IPS-NIHi7 (cell line): ENCODE data around the gene PLEKHA5.
"Not testable (repeated sequence)": the region's sequence is repeated elsewhere in the genome, so short reads cannot be mapped to it uniquely, and the experiment has no call there.

ENCODE experiments used
- DNase-seq: peaks from one replicate; pipeline ENCODE4 v3.0.0; 2012; ENCODE audit warnings: mixed read lengths; ENCODE audit errors: extremely low spot score

Gene PLEKHA5

DNA sequence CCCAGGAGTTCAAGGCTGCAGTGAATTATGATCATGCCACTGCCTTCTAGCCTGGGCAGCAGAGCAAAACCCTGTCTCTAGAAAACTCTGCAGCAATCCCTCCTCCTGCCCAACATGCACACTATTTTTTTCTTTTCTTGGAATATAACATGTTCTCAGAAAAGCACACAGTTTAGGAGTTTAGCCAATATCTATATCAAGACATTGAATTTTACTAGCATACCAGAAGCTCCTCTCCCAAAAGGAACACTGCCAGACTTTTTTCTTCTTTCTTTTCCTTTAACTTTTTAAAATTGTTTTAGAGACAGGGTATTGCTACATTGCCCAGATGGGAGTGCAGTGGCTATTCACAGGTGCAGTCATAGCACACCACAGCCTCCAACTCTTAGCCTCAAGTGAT, 202.7 kb downstream of the PLEKHA5 start:
- DNase-seq, result no peak

DNA sequence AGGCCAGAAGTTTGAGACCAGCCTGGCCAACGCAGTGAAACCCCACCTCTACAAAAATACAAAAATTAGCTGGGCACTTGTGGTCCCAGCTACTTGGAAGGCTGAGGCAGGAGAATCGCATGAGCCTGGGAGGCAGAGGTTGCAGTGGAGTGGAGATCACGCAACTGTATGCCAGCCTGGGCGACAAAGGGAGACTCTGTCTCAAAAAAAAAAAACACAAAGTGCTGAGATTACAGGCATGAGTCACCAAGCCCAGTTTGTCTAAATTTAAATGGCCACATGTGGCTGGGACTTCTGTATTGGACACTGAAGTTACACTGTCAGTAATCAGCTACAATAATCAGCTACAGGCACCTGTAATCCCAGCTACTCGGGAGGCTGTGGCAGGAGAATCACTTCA, 208.9 kb downstream of the PLEKHA5 start:
- no peak for DNase-seq

DNA sequence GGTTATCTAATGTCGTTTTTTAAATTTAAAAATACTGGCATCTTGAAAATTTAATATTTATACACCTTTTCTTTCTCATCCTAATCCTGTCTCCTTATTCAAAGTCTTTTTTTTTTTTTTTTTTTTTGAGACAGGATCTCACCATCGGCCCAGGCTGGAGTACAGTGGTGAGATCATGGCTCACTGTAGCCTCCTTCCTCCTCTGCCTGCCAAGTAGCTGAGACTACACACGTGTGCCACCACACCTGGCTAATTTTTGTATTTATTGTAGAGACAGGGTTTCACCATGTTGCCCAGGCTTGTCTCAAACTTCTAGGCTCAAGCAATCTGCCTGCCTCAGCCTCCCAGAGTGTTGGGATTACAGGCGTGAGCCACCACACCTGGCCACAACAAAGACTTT, 221.3 kb downstream of the PLEKHA5 start:
- not testable (repeated sequence) for DNase-seq

DNA sequence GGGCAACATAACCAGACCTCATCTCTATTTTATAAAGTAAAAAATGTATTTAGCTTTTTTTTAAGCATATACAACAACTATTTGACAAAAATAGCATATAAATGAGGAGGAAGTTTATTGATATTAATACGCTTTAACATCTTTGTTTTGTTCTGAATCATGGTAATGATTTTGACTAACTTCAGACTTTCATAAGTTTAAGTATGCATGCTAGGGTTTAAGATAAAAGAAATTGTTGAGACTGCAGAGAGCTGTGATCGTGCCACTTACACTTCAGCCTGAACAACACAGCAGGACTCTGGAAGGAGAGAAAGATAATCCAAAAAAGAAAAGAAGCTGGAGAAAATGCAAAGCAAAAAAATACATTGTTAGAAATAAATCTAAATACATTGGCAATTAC, 221.8 kb downstream of the PLEKHA5 start:
- no peak for DNase-seq

DNA sequence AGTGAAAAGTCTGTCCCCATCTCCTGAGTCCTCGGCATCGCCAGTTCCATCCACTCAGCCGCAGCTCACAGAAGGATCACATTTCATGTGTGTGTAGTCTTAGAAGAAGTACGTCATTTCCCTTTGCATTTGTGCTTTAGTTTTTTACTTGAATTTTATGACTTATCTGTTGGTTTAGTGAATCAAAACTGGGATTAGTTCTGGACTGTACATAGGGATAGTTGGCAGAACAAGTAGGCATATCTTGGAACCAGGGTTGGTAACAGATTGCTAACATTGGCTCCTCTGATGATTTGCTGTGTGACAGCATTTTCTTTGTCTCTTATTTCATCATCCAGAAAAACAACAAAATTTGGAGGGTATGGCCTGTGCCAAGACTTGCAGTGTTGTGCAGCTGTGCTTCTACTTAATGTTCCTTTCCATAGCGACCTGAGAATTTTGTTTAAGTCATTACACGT, 240.2 kb downstream of the PLEKHA5 start:
- no peak for DNase-seq

DNA sequence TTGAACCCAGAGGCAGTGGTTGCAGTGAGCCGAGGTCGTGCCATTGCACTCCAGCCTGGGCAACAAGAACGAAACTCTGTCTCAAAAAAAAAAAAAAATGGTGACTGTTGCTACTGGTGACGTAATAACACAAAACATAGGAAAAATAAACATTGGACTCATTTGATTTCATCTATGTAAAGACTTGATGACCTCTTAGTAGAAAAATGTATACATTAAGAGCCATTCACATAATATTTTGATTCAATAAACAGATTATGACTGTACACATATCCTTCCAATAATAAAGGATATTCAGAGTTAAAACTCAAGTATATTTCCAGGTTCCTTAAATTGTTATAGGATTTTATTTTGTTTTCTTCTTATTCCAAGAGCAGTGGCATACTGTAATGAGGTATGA, 244.1 kb downstream of the PLEKHA5 start:
- DNase-seq, result no peak

DNA sequence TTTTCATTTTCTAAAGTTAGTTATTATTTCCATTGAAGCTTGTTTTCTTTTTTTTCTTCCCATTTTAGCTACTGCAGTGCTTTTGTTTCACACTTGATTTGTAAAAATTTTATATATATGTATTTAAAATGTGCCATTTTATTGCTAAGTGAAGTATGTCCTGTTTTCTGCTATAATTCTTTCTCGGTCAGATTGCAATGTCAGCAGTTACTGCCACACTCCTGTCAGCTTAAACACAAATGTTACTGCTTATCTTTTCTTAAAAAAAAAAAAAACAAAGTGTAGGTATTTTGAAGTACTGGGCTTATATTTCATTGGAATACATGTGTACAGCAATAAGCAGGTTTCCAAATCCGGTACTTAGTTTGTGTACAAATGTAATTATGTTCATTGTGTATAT, 246.4 kb downstream of the PLEKHA5 start:
- no peak for DNase-seq

DNA sequence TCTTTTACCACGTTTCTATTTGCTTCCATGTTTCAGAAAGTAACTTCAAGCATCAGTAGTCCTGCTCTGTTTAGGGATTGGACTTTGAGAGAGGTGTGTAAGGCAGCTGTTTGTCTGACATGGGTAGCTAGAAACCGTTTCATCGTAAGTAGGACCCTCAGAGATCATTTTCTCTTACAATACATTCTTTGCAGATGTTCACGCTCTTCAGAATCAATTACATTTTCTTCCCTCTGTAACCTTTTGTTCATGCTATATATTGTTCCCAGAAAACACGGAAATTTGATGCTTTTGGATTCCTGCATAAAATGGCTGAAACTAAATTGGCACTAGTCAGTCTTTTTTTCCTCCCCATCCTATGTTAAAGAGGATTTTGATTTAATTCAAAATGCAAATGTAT, 247.2 kb downstream of the PLEKHA5 start:
- no peak for DNase-seq

DNA sequence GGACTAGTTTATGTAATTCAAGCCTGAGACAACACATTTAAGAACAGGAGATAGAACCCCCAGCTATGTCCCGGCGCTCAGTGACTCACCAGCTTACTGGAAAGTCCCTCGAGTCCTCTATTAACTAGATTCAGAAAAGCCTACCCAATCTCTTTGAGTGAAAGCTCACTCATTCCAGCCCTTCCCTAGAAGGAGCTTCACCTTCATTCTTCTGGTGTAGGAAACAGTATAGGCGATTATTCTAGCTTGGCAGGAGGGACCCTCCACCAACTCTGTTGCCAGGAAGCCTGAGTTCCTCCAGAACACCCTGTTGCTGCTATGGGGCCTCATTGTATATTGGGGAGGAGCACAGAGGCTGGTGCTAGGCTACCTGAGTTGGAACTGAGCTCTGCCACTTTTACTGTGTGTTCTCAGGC, 252.6 kb downstream of the PLEKHA5 start:
- DNase-seq, result peak; percentile 56

DNA sequence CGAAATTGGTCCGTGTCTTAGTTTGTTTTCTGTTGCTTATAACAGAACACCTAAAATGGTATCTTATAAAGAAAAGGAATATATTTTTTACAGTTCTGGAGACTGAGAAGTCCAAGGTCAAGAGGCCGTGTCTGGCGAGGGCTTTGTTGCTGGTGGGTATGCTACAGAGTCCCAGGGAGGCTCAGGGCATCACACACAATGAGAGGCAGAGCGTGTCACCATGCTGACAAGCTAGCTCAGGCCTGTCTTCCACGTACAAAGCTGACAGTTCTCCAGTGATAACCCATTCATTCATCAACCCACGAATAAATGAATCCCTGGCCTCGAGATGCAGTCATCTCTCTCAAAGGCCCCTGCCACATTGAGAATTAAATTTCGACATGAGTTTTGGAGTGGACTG, 253.0 kb downstream of the PLEKHA5 start:
- DNase-seq, result no peak

DNA sequence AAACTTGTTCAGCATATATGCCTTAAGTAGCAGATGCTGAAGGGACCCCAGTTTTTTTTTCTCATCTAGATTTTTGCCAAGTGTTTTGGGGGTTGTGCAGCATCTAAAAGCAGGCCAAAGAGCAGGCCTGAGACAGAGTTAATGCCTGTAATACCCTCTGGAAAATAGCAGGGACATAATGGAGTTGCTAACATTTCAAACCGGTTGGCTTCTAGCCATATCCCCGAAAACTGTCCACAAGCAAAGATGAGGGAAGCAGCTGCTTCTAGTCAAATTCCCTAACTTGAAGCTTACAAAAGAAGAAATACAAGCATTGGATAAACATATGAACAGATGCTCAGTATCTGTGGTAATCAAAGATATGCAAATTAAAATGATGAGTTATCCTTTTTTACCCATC, 257.6 kb downstream of the PLEKHA5 start:
- DNase-seq, result no peak

DNA sequence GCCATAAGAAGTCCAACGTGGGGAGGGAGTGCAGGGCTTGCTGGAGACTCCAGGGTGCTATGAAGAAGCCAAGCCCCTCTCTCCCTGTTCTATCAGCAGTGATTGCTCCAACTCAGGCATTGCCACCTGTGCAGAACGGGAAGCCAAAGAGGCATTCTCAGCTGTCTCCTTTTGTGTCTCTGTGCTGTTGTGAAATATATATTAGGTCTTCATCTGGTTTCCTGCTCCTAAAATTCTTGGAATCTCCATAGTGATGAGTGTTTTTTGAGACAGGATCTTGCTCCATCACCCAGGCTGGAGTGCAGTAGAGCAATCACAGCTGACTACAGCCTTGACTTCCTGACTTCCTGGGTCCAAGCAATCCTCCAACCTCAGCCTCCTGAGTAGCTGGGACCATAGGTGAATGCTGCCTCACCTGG, 258.6 kb downstream of the PLEKHA5 start:
- no peak for DNase-seq

DNA sequence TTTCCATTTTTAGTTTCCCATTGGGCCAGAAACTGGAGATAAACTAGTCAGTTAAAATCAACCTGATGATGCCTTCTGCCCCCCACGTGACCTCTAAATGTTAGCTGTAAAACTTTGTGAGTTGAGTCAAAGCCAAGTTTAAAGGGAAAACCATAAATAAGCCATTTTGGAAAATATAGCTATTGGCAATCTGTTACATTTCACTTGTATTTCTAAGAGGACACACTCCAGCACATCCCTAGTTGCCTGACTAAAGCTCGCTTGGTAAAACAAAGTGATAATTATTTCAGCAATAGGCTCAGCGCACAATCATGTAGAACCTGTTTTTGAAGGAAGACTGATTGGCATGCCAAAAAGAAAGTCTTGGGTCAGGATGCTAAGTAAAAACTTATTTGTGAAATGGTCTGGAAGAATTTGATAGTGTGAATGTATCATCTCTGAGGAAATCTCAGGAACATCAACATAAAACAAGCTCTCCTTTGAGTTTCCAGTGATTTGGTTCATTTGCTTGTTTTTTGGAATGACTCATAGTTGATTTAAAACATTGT, 260.6 kb downstream of the PLEKHA5 start:
- DNase-seq, result no peak

DNA sequence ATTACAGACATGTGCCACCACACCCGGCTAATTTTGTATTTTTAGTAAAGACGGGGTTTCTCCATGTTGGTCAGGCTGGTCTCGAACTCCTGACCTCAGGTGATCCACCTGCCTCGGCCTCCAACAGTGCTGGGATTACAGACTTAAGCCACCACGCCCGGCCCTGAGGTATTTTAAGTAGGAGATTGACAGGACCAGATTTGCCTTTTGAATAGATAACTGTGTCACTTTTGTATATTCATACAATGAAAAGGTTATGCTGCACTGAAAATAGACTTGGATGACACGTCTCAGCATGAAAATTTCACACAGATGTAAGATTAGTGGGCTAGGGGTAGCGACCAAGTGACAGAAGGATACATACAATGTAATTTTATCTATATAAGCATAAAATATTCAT, 263.1 kb downstream of the PLEKHA5 start:
- not testable (repeated sequence) for DNase-seq

DNA sequence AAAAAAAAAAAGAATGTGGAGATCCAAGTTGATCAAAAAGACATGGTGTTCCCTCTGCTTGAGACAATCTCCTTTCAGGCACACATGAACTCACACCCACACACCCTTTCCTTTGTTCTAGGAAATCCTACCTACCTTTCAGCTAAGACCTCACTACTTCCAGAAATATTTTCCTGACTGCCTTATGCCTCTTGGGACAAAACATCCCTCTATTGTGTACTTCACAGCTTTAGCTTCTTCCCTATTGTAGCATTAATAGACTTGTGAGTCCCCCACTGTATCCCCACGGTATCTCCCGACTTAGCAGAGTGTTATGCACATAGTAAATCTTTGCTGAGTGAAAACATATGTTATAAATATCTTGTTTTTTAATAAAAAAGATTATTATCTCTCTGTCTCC, 264.9 kb downstream of the PLEKHA5 start:
- no peak for DNase-seq

DNA sequence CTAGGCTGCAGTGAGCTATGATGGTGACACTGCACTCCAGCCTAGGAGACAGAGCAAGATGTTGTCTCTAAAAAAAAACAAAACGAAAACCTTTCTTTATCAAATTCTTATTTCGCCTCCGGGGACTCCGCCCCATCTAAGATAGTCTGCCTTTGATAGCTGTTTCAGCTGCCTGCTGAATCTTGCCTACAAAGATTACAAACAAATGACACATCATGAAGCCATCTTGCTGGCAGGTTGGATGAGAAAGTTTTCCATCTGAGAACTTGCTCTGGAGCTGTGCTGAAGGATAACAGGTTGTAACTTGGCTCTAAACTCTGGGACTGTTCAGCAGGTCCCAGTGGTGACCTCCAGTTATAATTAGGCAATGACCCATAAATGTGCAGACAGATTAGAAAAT, 268.0 kb downstream of the PLEKHA5 start:
- no peak for DNase-seq

DNA sequence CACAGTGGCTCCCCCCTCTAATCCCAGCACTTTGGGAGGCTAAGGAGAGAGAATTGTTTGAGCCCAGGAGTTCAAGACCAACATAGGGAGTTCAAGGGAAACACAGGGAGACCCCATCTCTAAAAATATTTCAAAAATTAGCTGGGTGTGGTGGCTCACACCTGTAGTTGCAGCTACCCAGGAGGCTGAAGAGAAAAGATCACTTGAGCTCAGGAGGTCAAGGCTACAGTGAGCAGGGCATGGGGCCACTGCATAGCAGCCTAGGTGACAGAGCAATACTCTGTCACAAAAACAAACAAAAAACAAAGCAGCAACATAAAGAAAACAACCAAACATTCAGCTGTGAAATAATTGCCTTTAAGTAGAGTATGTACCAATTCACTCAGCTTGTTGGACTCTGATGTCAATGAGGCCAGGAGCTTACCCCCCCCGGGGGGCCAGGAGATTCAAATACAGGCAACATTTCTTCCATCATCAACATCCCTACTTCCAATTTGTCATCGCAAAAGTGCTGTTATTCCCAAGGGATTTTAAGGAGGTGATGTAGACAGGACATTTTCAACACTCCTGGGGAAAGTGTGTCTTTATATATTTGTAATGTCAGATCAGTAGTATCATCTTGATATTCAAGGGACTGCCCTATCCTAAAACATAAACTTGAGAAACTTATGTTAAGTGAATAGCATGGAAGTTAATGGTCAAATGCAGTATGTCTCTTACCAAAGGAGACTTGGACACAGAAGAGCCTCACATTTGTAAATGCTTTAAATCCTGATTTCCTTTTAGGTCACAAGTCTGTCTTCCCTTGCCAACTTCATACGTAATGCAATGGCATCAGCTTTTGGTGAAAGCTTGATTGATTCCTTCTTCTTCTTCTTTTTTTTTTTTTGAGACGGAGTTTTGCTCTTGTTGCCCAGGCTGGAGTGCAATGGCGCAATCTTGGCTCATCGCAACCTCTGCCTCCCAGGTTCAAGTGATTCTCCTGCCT, 269.1 kb downstream of the PLEKHA5 start:
- no peak for DNase-seq

DNA sequence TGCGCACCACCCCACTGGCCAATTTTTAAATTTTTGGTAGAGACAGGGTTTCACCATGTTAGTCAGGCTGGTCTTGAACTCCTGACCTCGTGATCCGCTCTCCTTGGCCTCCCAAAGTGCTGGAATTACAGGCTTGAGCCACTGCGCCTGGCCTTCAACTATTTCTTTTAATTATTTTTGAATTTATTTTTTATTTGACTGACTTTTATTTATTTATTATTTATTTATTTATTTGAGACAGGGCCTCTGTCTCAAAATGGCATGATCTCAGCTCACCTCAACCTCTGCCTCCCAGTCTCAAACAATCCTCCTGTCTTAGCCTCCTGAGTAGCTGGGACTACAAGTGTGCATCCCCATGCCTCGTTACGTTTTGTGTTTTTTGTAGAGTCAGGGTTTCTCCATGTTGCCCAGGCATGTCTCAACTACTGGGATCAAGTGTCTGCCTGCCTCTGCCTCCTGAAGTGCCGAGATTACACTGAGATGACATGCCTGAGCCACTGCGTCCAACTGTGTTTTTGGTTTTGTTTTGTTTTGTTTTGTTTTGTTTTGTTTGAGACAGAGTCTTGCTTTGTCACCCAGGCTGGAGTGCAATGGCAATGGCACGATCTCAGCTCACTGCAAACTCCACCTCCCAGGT, 271.2 kb downstream of the PLEKHA5 start:
- not testable (repeated sequence) for DNase-seq

DNA sequence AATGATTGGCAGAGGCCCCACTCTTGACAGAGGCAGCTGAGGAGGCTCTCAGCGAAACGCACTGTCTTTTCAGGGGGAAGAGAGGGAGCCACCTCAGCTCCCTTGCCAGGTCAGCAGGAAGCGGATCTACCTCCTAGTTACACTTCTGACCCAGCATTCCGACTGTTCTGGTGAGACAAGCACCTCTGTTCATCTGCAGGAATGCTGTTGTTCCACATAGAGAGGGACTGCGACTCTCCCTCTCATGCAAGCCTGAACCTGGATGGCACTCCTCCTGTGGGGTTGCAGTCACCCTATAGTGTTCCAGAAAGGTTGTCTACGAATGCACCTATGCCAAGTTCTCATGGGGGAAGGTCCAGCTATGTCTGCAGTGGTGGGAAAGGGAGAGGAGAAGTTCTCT, 272.7 kb downstream of the PLEKHA5 start:
- no peak for DNase-seq

DNA sequence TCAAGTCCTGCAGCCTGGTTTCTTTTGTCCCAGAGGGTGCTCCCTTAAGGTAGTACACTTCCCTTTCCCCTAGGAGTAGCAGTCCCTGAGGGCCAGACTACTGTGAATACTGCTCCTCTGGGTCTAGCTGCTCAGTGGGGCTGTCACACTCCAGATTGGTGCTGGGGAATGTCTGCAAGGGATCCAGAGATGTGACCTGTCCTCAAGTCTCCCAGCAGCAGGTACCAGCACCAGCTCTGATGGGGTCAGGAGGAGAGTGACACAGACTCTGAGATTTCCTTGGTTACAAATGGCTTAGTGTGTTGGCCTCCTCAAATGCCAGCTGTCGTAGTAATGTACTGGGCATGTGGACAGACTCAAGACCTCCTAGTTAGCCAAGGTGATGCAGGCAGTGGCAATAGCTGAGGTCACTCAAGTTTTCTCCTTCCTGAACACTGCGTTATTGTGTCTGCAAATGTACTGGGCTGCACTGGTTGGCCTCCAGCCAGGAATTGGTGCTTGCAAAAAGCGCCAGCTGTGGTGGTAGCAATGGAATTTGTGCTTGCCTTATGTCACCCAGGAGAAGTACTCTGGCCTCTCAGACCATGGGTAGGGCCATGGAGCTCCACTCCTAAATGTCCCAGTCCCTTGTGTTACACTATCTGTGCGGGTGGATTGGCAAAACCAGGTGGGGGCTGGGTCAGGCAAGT, 273.4 kb downstream of the PLEKHA5 start:
- no peak for DNase-seq

DNA sequence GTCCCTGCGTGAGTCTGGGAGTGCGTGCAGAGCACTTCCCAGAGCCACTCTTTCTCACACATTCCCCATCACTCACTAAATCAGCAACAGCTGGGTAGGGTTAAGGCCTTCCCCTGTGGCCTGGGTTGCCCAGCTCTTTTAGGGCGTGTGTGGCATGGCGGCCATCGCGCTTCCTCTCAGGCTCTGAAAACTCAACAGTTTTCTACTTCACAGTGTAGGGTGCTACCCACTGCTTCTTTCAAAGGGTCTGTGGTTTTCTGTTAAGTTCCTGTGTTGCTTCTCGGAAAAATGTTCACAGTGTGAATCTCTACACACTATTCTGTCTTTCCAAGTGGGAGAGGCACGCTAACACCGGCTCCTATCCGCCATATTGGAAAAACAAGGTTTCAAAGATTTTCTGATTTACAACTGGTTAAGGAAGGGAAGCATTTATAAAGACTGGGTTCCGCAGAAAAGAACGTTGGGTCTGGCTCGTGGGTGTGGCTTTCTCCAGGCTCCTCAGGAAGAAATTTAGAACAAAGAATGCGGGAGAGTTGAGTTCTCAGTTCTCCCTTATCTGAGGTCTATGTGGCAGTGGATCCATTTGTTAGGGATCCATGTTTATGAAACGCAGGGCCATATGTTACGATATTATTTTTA, 274.8 kb downstream of the PLEKHA5 start:
- DNase-seq, result no peak

DNA sequence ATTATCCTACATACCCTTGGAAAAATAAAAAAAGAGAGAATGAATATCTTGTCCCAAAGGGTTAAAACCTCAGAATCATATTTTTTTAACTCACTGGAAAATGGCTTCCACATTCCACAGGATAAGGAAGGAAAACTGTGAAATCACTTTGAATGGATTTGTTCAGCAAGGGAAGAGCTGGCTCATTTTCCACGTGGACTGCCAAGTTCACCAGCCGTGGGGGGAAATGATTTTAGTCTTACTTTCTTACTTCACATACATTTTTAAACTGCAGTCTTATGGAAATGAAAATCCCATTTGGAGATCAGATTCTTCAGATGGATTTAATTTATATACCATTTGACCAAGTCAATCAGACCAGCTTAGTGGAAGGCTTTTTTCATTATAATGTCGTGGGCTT, 279.8 kb downstream of the PLEKHA5 start:
- no peak for DNase-seq
